ENCODE measurements around the gene PRDM15. TPM values are rescaled to one million over a fixed set of nuclear protein-coding genes. Genes with fewer than 3 reads are reported as not detected.

Gene PRDM15
- total RNA-seq, 1 experiment from 2014 or later, result 9.8 TPM

DNA sequence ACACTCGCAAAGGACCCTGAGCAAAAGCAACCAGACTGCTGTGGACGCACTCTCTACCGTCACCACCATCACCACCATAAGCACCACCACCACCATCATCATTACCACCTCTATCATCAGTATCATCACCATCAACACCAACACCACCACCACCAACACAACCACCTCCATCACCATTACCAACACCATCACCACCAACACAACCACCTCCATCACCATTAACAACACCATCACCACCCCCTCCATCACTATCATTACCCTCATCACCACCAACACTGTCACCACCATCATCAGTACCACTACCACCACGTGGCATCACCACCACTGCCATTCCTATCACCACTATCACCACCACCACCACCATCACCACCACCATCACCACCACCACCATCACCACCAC is 73.5 kb downstream of the PRDM15 start:
- ChIA-PET CTCF (no interaction called here), RAD21 (ENCODE audit: low non-redundant PET in 1 of 2, low total read pairs in 2 of 2, uncharacterized antibody in 2 of 2, unreplicated experiment in 2 of 2) (no interaction called here), POLR2A (no interaction called here)
- Histone ChIP-seq H3K9ac (ENCODE audit: low read length) (no peak overlapping the region), H3K9me3 (ENCODE audit: control insufficient read depth in 1 of 2, insufficient read depth in 1 of 2, low read depth in 1 of 2, low read length in 2 of 2) (no peaks in the 10 kb centered on the region; a peak in 1 of 4 replicates), H4K20me1 (ENCODE audit: insufficient read depth) (no peaks in the 10 kb centered on the region), H3K79me2 (ENCODE audit: insufficient read depth, low read length) (no peaks in the 10 kb centered on the region), H3K4me1 (ENCODE audit: control insufficient read depth in 1 of 2, insufficient read depth in 2 of 2, low read length in 2 of 2) (no peaks in the 10 kb centered on the region), H3K4me3 (replicated peaks in 1 of 2; ENCODE audit: low read depth in 1 of 2, low read length in 2 of 2) (no peak overlapping the region), H3K4me2 (ENCODE audit: low read length) (no peak overlapping the region), H3K27ac (ENCODE audit: low read depth, low read length) (no peak overlapping the region), H2AFZ (ENCODE audit: low read depth, low read length, poor library complexity, severe bottlenecking) (no peak overlapping the region), H3K27me3 (ENCODE audit: insufficient read depth, low read length) (no peaks in the 10 kb centered on the region), H3K36me3 (ENCODE audit: control insufficient read depth in 1 of 2, insufficient read depth in 2 of 2, low read length in 2 of 2) (peaks cover 0 to 18% of the 10 kb centered on the region in 2 experiments; a peak in 2 of 4 replicates), H3K9me2 (ENCODE audit: insufficient read depth) (no peaks in the 10 kb centered on the region)
- ATAC-seq (no peak), DNase-seq (ENCODE audit: low read depth, low spot score) (no peak)
- intact Hi-C loops (cut with micrococcal nuclease), result no loop called here
- no TSS peak for BruUV-seq (replicated peaks)
- no peak for TF ChIP-seq FOSL1 (IDR thresholded peaks at IDR 0.05; ENCODE audit: low read depth)
- TF ChIP-seq CBX3 (IDR thresholded peaks at IDR 0.05; ENCODE audit: low read depth), result no peak
- TF ChIP-seq EZH2 (IDR thresholded peaks at IDR 0.05), result no peak
- no peak for TF ChIP-seq SRF (IDR thresholded peaks at IDR 0.05; ENCODE audit: low read depth)
- no peak for TF ChIP-seq POLR2AphosphoS5 (IDR thresholded peaks at IDR 0.05; ENCODE audit: low read depth, low read length)
- TF ChIP-seq ZFX (IDR thresholded peaks at IDR 0.05), result no peak
- TF ChIP-seq, protein P1, sequence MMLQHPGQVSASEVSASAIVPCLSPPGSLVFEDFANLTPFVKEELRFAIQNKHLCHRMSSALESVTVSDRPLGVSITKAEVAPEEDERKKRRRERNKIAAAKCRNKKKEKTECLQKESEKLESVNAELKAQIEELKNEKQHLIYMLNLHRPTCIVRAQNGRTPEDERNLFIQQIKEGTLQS (IDR thresholded peaks at IDR 0.05), result no peak
- TF ChIP-seq JUND (IDR thresholded peaks at IDR 0.05), result no peak
- TF ChIP-seq RAD21 (IDR thresholded peaks at IDR 0.05; ENCODE audit: low read depth), result no peak
- TF ChIP-seq, protein P2, sequence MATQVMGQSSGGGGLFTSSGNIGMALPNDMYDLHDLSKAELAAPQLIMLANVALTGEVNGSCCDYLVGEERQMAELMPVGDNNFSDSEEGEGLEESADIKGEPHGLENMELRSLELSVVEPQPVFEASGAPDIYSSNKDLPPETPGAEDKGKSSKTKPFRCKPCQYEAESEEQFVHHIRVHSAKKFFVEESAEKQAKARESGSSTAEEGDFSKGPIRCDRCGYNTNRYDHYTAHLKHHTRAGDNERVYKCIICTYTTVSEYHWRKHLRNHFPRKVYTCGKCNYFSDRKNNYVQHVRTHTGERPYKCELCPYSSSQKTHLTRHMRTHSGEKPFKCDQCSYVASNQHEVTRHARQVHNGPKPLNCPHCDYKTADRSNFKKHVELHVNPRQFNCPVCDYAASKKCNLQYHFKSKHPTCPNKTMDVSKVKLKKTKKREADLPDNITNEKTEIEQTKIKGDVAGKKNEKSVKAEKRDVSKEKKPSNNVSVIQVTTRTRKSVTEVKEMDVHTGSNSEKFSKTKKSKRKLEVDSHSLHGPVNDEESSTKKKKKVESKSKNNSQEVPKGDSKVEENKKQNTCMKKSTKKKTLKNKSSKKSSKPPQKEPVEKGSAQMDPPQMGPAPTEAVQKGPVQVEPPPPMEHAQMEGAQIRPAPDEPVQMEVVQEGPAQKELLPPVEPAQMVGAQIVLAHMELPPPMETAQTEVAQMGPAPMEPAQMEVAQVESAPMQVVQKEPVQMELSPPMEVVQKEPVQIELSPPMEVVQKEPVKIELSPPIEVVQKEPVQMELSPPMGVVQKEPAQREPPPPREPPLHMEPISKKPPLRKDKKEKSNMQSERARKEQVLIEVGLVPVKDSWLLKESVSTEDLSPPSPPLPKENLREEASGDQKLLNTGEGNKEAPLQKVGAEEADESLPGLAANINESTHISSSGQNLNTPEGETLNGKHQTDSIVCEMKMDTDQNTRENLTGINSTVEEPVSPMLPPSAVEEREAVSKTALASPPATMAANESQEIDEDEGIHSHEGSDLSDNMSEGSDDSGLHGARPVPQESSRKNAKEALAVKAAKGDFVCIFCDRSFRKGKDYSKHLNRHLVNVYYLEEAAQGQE (IDR thresholded peaks at IDR 0.05; ENCODE audit: low read depth), result no peak
- TF ChIP-seq, protein P3, sequence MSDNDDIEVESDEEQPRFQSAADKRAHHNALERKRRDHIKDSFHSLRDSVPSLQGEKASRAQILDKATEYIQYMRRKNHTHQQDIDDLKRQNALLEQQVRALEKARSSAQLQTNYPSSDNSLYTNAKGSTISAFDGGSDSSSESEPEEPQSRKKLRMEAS (IDR thresholded peaks at IDR 0.05), result no peak
- TF ChIP-seq POLR2A (IDR thresholded peaks at IDR 0.05; ENCODE audit: borderline replicate concordance, extremely low read depth, insufficient read depth, insufficient read length), result no peak
